GM19324 (cell line): Measurements from ENCODE around the gene TBX4.

ENCODE experiments used
- ATAC-seq: cut with Tn5 transposase; IDR thresholded peaks from one replicate; pipeline ENCODE4 v1.9.1; 2021; ENCODE audit warnings: mild to moderate bottlenecking, moderate library complexity; ENCODE audit not compliant: unreplicated experiment, low FRiP score

The TBX4 gene

GRCh38 chr17:61453566-61454380, 1.6 kb downstream of the TBX4 start:
- ATAC-seq, result no peak

- no peak for ATAC-seq
Measured at GRCh38 chr17:61454381-61455323, 2.4 kb downstream of the TBX4 start.

GRCh38 chr17:61455324-61456060, 3.3 kb downstream of the TBX4 start:
- ATAC-seq, result no peak

- ATAC-seq, result no peak
Measured at GRCh38 chr17:61456061-61456681, 3.9 kb downstream of the TBX4 start.

GRCh38 chr17:61456688-61457225, 4.5 kb downstream of the TBX4 start:
- no peak for ATAC-seq

- no peak for ATAC-seq
Measured at GRCh38 chr17:61457226-61457983, 5.2 kb downstream of the TBX4 start.

GRCh38 chr17:61458000-61458399, 5.8 kb downstream of the TBX4 start:
- ATAC-seq, result no peak

GRCh38 chr17:61458421-61459141, 6.4 kb downstream of the TBX4 start:
- no peak for ATAC-seq

- no peak for ATAC-seq
Measured at GRCh38 chr17:61459142-61459809, 7.1 kb downstream of the TBX4 start.

- ATAC-seq, result no peak
Measured at GRCh38 chr17:61459939-61460718, 7.9 kb downstream of the TBX4 start.

- no peak for ATAC-seq
Measured at GRCh38 chr17:61460796-61461585, 8.8 kb downstream of the TBX4 start.

GRCh38 chr17:61461586-61461966, 9.4 kb downstream of the TBX4 start:
- no peak for ATAC-seq

GRCh38 chr17:61461967-61462718, 9.9 kb downstream of the TBX4 start:
- no peak for ATAC-seq

GRCh38 chr17:61462719-61463315, 10.6 kb downstream of the TBX4 start:
- no peak for ATAC-seq

- no peak for ATAC-seq
Measured at GRCh38 chr17:61463316-61464129, 11.3 kb downstream of the TBX4 start.
